Measurements from ENCODE around the gene PLCH1.

PLCH1 gene

DNA sequence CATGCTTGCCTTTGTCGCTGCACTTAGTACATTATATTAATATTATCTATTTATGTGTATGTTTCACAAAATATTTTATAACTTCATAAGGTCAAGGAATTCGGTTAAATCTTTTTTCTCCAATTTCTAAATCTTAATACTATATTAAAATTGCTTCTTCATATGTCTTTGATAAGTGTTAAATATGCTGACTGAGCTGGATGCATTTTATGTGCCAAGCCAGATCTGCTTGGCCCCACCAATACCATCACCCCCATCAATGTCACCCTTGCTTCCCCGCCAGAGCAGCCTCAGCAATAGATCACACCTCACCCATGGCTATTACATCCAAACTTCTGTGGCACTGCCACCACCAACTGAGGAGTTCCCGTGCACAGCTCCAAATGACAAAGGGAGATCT is 287.3 kb downstream of the PLCH1 start:
- ChIA-PET POLR2A (no interaction called here), CTCF (no interaction called here)
- TF ChIP-seq FOXM1 (IDR thresholded peaks at IDR 0.05; ENCODE audit: borderline replicate concordance) (no peak), TARDBP (IDR thresholded peaks at IDR 0.05) (no peak), L3MBTL2 (conservative IDR thresholded peaks at IDR 0.05) (no peak), LEF1 (IDR thresholded peaks at IDR 0.05; ENCODE audit: borderline replicate concordance) (no peak), BHLHE40 (IDR thresholded peaks at IDR 0.05; ENCODE audit: borderline replicate concordance) (no peak), PKNOX1 (IDR thresholded peaks at IDR 0.05) (no peak), ZNF384 (IDR thresholded peaks at IDR 0.05) (no peak), FOXA1 (IDR thresholded peaks at IDR 0.05) (no peak)
- DNase-seq (ENCODE audit: extremely low spot score), result no peak

DNA sequence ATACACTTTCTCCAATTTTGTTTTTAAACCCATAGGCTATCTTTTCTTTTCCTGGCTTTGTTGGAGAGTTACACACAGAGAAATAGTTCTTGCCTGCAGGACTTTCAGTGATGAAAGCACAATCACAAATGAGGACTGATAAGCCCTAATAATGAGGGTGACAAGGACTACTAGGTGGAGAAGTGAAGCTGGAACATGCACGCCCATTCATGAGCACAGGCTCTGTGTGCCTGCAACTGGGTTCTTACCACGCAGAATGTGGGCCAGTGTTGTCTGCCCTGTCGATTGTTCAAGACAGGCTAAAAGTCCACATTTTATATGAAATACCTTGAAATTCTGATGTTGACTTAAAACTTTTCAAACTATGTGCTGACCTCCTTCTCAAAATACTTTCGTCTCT is 289.1 kb downstream of the PLCH1 start:
- ChIA-PET POLR2A (no interaction called here), CTCF (interaction anchor here (0.8 kb wide), 1 partner anchor 37 kb away, joined by 3 read pairs; no protein-coding TSS in a partner anchor)
- TF ChIP-seq NFRKB (IDR thresholded peaks at IDR 0.05), result no peak
- TF ChIP-seq SUZ12 (IDR thresholded peaks at IDR 0.05), result no peak
- TF ChIP-seq CTBP1 (IDR thresholded peaks at IDR 0.05; ENCODE audit: borderline replicate concordance), result no peak
- no peak for TF ChIP-seq ZNF384 (IDR thresholded peaks at IDR 0.05)
- TF ChIP-seq FOXM1 (IDR thresholded peaks at IDR 0.05; ENCODE audit: borderline replicate concordance), result no peak
- TF ChIP-seq ARNT (IDR thresholded peaks at IDR 0.05), result no peak
- no peak for TF ChIP-seq BHLHE40 (IDR thresholded peaks at IDR 0.05; ENCODE audit: borderline replicate concordance)
- no peak for TF ChIP-seq FOXA1 (IDR thresholded peaks at IDR 0.05)
- no peak for DNase-seq (ENCODE audit: extremely low spot score)

DNA sequence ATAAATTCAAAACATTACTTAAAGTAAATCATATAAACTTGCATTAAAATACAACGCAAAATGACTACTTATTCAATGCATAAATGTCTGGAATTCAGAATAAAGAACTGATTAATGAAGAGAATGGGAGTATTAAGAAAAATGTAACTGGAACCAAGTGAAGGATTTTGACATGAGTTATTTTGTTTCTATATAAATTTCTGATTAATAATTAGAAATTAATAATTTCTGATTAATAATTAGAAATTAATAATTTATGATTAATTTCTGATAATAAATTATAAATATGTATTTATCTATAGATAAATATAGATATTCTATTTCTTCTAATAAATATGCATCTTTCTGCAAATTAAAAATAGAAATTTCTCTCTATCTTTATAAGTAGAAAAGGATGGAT is 291.4 kb downstream of the PLCH1 start:
- no peak for TF ChIP-seq CTBP1 (IDR thresholded peaks at IDR 0.05; ENCODE audit: borderline replicate concordance)
- TF ChIP-seq ARNT (IDR thresholded peaks at IDR 0.05), result no peak
- TF ChIP-seq HDGF (IDR thresholded peaks at IDR 0.05; ENCODE audit: borderline replicate concordance), result no peak
- POLR2A ChIA-PET, result no interaction called here
- CTCF ChIA-PET, result no interaction called here
- DNase-seq (ENCODE audit: extremely low spot score), result no peak

DNA sequence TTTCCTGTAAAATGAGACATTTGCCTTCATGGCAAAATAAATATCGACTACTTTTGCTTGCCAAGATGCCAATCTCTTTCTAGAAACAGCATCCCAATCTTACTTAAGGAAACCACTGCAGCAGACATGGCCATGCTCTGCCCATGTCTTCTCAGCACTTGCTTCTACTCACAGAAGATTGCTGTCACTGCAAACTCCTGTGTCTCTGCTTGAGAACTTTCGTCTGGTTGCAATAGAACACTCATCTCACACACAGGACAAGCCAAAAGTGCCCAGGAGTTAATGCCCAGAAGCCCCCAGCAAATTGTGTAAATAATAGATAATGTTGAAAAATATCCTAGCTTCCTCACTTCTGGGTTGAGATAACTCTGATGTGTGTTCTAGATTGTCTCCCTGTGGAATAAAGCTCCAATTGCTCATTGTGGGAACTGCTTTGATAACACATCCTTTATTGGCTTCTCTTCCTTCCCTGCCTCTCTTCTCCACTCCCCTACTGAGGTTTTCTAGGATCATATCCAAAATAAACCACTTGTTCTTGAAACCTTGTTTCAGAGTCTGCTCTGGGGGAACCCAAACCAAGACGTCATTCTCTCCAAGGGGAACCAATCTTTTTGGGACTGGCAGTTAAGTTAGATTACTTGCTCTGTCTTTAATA is 295.1 kb downstream of the PLCH1 start:
- ChIA-PET POLR2A (no interaction called here), CTCF (no interaction called here)
- TF ChIP-seq FOXK2 (IDR thresholded peaks at IDR 0.05) (no peak), FOXM1 (IDR thresholded peaks at IDR 0.05; ENCODE audit: borderline replicate concordance) (no peak), TARDBP (IDR thresholded peaks at IDR 0.05) (no peak), CTBP1 (IDR thresholded peaks at IDR 0.05; ENCODE audit: borderline replicate concordance) (no peak), PKNOX1 (IDR thresholded peaks at IDR 0.05) (no peak), ELF4 (IDR thresholded peaks at IDR 0.05) (no peak), SUZ12 (IDR thresholded peaks at IDR 0.05) (no peak), NFRKB (IDR thresholded peaks at IDR 0.05) (no peak), FOXA1 (IDR thresholded peaks at IDR 0.05) (no peak)
- no peak for DNase-seq (ENCODE audit: extremely low spot score)

DNA sequence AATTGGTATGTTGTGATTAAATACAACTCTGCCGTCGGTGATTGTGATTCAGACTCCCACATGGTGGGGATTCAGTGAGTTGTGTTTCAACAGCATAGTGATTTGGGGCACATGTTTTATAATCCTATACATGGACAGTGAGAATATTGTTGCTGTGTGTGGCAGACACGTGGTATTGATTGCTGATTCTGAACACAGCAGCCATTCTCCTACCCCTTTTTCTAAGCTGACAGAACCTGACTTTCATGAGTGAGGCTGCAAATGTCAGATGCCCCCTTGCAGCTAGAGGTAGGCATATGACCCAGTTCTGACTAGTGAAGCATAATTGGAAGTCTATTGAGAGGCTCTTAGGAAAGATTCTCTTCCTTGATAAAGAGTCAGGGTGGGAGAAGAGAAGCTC is 296.3 kb downstream of the PLCH1 start:
- TF ChIP-seq ZNF384 (IDR thresholded peaks at IDR 0.05) (no peak), CTBP1 (IDR thresholded peaks at IDR 0.05; ENCODE audit: borderline replicate concordance) (no peak), FOXM1 (IDR thresholded peaks at IDR 0.05; ENCODE audit: borderline replicate concordance) (no peak), SP1 (IDR thresholded peaks at IDR 0.05) (no peak), ARNT (IDR thresholded peaks at IDR 0.05) (no peak)
- ChIA-PET POLR2A (no interaction called here), CTCF (no interaction called here)
- no peak for DNase-seq (ENCODE audit: extremely low spot score)

GRCh38 chr3:155446366-155446765 is 298.5 kb downstream of the PLCH1 start:
- ChIA-PET POLR2A (no interaction called here), CTCF (no interaction called here)
- no peak for DNase-seq (ENCODE audit: extremely low spot score)
- TF ChIP-seq TARDBP (IDR thresholded peaks at IDR 0.05) (no peak), ARNT (IDR thresholded peaks at IDR 0.05) (no peak), ZNF384 (IDR thresholded peaks at IDR 0.05) (no peak), FOXA1 (IDR thresholded peaks at IDR 0.05) (no peak), NFRKB (IDR thresholded peaks at IDR 0.05) (no peak), SUZ12 (IDR thresholded peaks at IDR 0.05) (no peak)

DNA sequence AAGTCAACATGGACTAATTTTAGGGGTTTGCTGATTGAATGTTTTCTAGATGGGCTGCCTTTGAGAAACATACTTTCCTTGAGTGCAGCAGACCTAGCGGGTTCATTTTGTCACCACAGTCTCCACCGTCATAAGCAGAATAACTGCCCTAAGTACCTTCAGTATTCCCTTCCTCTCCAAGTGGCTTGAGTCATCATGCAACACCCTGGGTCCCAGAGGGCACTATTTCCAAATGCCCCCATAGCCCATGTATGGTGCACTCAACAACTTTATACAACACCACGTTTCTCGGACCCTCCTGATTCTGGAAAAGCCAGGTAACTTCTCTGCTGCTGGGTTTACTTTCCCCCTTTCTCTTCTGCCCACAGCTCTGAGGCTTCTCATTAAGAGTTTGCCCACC is 300.1 kb downstream of the PLCH1 start:
- TF ChIP-seq ELF4 (IDR thresholded peaks at IDR 0.05) (no peak), PKNOX1 (IDR thresholded peaks at IDR 0.05) (no peak), LEF1 (IDR thresholded peaks at IDR 0.05; ENCODE audit: borderline replicate concordance) (no peak), NFRKB (IDR thresholded peaks at IDR 0.05) (no peak), BHLHE40 (IDR thresholded peaks at IDR 0.05; ENCODE audit: borderline replicate concordance) (no peak), L3MBTL2 (conservative IDR thresholded peaks at IDR 0.05) (no peak), ARNT (IDR thresholded peaks at IDR 0.05) (no peak), FOXK2 (IDR thresholded peaks at IDR 0.05) (no peak), SP1 (IDR thresholded peaks at IDR 0.05) (no peak), FOXA1 (IDR thresholded peaks at IDR 0.05) (no peak), HDGF (IDR thresholded peaks at IDR 0.05; ENCODE audit: borderline replicate concordance) (no peak), CTBP1 (IDR thresholded peaks at IDR 0.05; ENCODE audit: borderline replicate concordance) (no peak), SUZ12 (IDR thresholded peaks at IDR 0.05) (no peak), FOXM1 (IDR thresholded peaks at IDR 0.05; ENCODE audit: borderline replicate concordance) (no peak), ZNF384 (IDR thresholded peaks at IDR 0.05) (no peak), TARDBP (IDR thresholded peaks at IDR 0.05) (no peak)
- POLR2A ChIA-PET, result no interaction called here
- no peak for DNase-seq (ENCODE audit: extremely low spot score)
- CTCF ChIA-PET, result no interaction called here
